Right ventricle myocardium superior (tissue), 1 donor: ENCODE data around the gene SLC44A1. TPM values are rescaled to one million over a fixed set of nuclear protein-coding genes. Genes with fewer than 3 reads are reported as not detected.

ENCODE experiments used
- ATAC-seq: fragments of 200-7000 bp; cut with Tn5 transposase; one replicate; pipeline ENCODE4 v1.9.1; 2020; ENCODE audit warnings: mild to moderate bottlenecking; ENCODE audit not compliant: poor library complexity
- DNase-seq: peaks from one replicate; pipeline ENCODE4 v3.0.0-alpha.2; 2020
- intact Hi-C: fragments of 100-400 bp; cut with DNase I; formaldehyde crosslinking; loops from one replicate; pipeline ENCODE4 v1.11.2; 2022
- total RNA-seq: library from RNA; stranded (reverse); fragmentation: NEBNext Ultra II Directional; extraction: Animal tissue kit (Norgen Biotek cat#: 25700); gene quantifications from one replicate; pipeline ENCODE4 v1.2.1, GENCODE V29; 2021
- donor health status: DM: no; HTN: yes; CAD: no; lungs with severe emphysema.

The SLC44A1 gene
- total RNA-seq, 1 donor from 2014 or later = 13.5 TPM

- intact Hi-C loops = no loop called here
- DNase-seq (no peak), ATAC-seq (peak; percentile 13)
Measured at GRCh38 chr9:105291422-105291859, 47.0 kb downstream of the SLC44A1 start.

GRCh38 chr9:105291938-105292337 lies 47.5 kb downstream of the SLC44A1 start:
- DNase-seq (no peak), ATAC-seq (peak; percentile 64)
- intact Hi-C loops = no loop called here

- intact Hi-C loops = no loop called here
- DNase-seq (no peak), ATAC-seq (no peak)
Measured at GRCh38 chr9:105293408-105293807, 49.0 kb downstream of the SLC44A1 start.

- intact Hi-C loops = no loop called here
- DNase-seq (no peak), ATAC-seq (no peak)
Measured at GRCh38 chr9:105295201-105295550, 50.7 kb downstream of the SLC44A1 start.

GRCh38 chr9:105295986-105296385 lies 51.5 kb downstream of the SLC44A1 start:
- intact Hi-C loops = no loop called here
- DNase-seq (no peak), ATAC-seq (no peak)

- ATAC-seq = no peak
- DNase-seq = no peak
- intact Hi-C loops = no loop called here
Measured at GRCh38 chr9:105296445-105296844, 52.0 kb downstream of the SLC44A1 start.

GRCh38 chr9:105296877-105297287 lies 52.4 kb downstream of the SLC44A1 start:
- DNase-seq (no peak), ATAC-seq (peak; percentile 82)
- intact Hi-C loops = no loop called here

- DNase-seq (no peak), ATAC-seq (no peak)
- intact Hi-C loops = no loop called here
Measured at GRCh38 chr9:105297442-105298075, 53.1 kb downstream of the SLC44A1 start.

GRCh38 chr9:105299190-105299854 lies 54.9 kb downstream of the SLC44A1 start:
- intact Hi-C loops = no loop called here
- DNase-seq (no peak), ATAC-seq (peak; percentile 22)

- ATAC-seq (no peak), DNase-seq (no peak)
- intact Hi-C loops = no loop called here
Measured at GRCh38 chr9:105302728-105303127, 58.3 kb downstream of the SLC44A1 start.

GRCh38 chr9:105305856-105306255 lies 61.4 kb downstream of the SLC44A1 start:
- DNase-seq (no peak), ATAC-seq (no peak)
- intact Hi-C loops = no loop called here

GRCh38 chr9:105306351-105307140 lies 62.1 kb downstream of the SLC44A1 start:
- intact Hi-C loops = no loop called here
- ATAC-seq = no peak
- no peak for DNase-seq

GRCh38 chr9:105307591-105308130 lies 63.2 kb downstream of the SLC44A1 start:
- ATAC-seq = no peak
- intact Hi-C loops = no loop called here
- no peak for DNase-seq

GRCh38 chr9:105308461-105309341 lies 64.2 kb downstream of the SLC44A1 start:
- intact Hi-C loops = no loop called here
- ATAC-seq = no peak
- DNase-seq = no peak

GRCh38 chr9:105309531-105309931 lies 65.1 kb downstream of the SLC44A1 start:
- no peak for ATAC-seq
- no peak for DNase-seq
- intact Hi-C loops = no loop called here

GRCh38 chr9:105311306-105311705 lies 66.9 kb downstream of the SLC44A1 start:
- DNase-seq (no peak), ATAC-seq (no peak)
- intact Hi-C loops = no loop called here

GRCh38 chr9:105313238-105313637 lies 68.8 kb downstream of the SLC44A1 start:
- intact Hi-C loops = no loop called here
- ATAC-seq (no peak), DNase-seq (no peak)

GRCh38 chr9:105316703-105317102 lies 72.3 kb downstream of the SLC44A1 start:
- intact Hi-C loops = no loop called here
- DNase-seq (no peak), ATAC-seq (no peak)

GRCh38 chr9:105318729-105319191 lies 74.3 kb downstream of the SLC44A1 start:
- ATAC-seq = peak; percentile 20
- no peak for DNase-seq
- intact Hi-C loops = no loop called here
